H1 (cell line): ENCODE data around the gene UNC13D. TPM values are rescaled to one million over a fixed set of nuclear protein-coding genes. Genes with fewer than 3 reads are reported as not detected.

ENCODE experiments used
- ATF2 ChIP-seq: IDR thresholded peaks from 2 replicates; pipeline ENCODE4 v1.6.1; 2012; ENCODE audit warnings: low read length, inconsistent platforms
- CBX8 ChIP-seq: fragments of 300-800, 300-1000 bp; sonication (generic); IDR thresholded peaks from 2 replicates; pipeline ENCODE4 v1.7.1; 2016; ENCODE audit warnings: low read depth, low read length, borderline replicate concordance
- E2F6 ChIP-seq: IDR thresholded peaks from 2 replicates; pipeline ENCODE4 v1.6.1; 2012; ENCODE audit warnings: inconsistent platforms
- polyA plus RNA-seq, 7 experiments: library from polyadenylated mRNA; depleted of rRNA in 3 of 7; stranded (reverse) in 5 of 7; unstranded in 2 of 7; fragments of >200 nt in 5 of 7; fragments of 200-250 nt in 2 of 7; gene quantifications; 1 replicate in 5 of 7; 2 replicates in 1 of 7; 4 replicates in 1 of 7; pipeline versions ENCODE4 v1.2.1 to v1.2.3, GENCODE V29; 2011 to 2013; ENCODE audit warnings: missing spikeins in 2 of 7, mixed read lengths in 2 of 7
- total RNA-seq: library from RNA; stranded (reverse); fragmentation: NEBNext Ultra II Directional; extraction: Animal tissue kit (Norgen Biotek cat#: 25700); gene quantifications from 2 replicates; pipeline ENCODE4 v1.2.1, GENCODE V29; 2021

Gene UNC13D
- total and polyA plus RNA-seq, 2 of the 8 experiments (the other 6 are each of a cell fraction or from before 2014, with no cell fraction given): 3.6 to 8.4 TPM

- TF ChIP-seq ATF2 (no peak), CBX8 (no peak), E2F6 (no peak)
Observed at GRCh38 chr17:75875940-75876189, 31.7 kb upstream of the UNC13D start (continued).
